ENCODE data around the gene SPAST. TPM values are rescaled to one million over a fixed set of nuclear protein-coding genes. Genes with fewer than 3 reads are reported as not detected.

Gene SPAST
- total and polyA plus RNA-seq, 9 of the 15 experiments (the other 6 are each of a cell fraction or from before 2014, with no cell fraction given), result 7.4 to 37.0 (median 19.0) TPM

DNA sequence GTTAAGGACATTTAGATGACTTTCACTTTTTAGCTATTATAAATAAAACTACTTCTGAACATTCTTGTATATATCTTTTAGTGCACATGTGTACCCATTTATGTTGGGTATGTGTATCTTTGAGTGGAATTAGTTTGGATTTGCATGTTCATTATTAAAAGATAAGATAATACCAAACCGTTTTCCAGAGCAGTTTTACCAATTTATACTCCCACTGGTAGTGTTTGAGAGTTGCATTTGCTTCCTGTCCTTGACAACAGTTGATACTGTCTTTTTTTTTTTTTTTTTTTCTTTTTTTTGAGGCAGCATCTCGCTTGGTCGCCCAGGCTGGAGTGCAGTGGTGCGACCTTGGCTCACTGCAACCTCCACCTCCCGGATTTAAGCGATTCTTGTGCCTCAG is 125.7 kb downstream of the SPAST start:
- peaks cover 65% of the 10 kb centered on the region for H3K36me3 ChIP-seq (ENCODE audit: control insufficient read depth, insufficient read depth, low read length)
- no peaks in the 10 kb centered on the region for H3K9me1 ChIP-seq (ENCODE audit: control insufficient read depth, insufficient read depth, low read length)
- intact Hi-C loops (cut with micrococcal nuclease) (no loop called here), in situ Hi-C loops (cut with MboI) (no loop called here)
- no peak overlapping the region for H3K4me2 ChIP-seq (ENCODE audit: insufficient read depth, low read length)
- ChIA-PET POLR2A (interaction anchor here (1.0 kb wide), 1 partner anchor 23 kb away, joined by 4 read pairs; the partner anchor contains the start of gene SLC30A6), CTCF (ENCODE audit: low intra/inter-chr PET ratio) (no interaction called here)
- TF ChIP-seq MYBL2 (IDR thresholded peaks at IDR 0.05; ENCODE audit: low read depth), result no peak
- TF ChIP-seq MYBL2 (CRISPR knock-in tag; IDR thresholded peaks at IDR 0.05; ENCODE audit: borderline replicate concordance), result no peak
- TF ChIP-seq, protein P1, sequence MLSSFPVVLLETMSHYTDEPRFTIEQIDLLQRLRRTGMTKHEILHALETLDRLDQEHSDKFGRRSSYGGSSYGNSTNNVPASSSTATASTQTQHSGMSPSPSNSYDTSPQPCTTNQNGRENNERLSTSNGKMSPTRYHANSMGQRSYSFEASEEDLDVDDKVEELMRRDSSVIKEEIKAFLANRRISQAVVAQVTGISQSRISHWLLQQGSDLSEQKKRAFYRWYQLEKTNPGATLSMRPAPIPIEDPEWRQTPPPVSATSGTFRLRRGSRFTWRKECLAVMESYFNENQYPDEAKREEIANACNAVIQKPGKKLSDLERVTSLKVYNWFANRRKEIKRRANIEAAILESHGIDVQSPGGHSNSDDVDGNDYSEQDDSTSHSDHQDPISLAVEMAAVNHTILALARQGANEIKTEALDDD (IDR thresholded peaks at IDR 0.05), result no peak
- TF ChIP-seq ID3 (CRISPR knock-in tag; IDR thresholded peaks at IDR 0.05), result no peak
- no peak for TF ChIP-seq ID3 (tag; IDR thresholded peaks at IDR 0.05)
- TF ChIP-seq TOE1 (IDR thresholded peaks at IDR 0.05; ENCODE audit: borderline replicate concordance), result no peak
- TF ChIP-seq TOE1 (CRISPR knock-in tag; IDR thresholded peaks at IDR 0.05; ENCODE audit: borderline replicate concordance, low read depth), result no peak
- TF ChIP-seq TARDBP (IDR thresholded peaks at IDR 0.05), result no peak
- TF ChIP-seq, protein P2, sequence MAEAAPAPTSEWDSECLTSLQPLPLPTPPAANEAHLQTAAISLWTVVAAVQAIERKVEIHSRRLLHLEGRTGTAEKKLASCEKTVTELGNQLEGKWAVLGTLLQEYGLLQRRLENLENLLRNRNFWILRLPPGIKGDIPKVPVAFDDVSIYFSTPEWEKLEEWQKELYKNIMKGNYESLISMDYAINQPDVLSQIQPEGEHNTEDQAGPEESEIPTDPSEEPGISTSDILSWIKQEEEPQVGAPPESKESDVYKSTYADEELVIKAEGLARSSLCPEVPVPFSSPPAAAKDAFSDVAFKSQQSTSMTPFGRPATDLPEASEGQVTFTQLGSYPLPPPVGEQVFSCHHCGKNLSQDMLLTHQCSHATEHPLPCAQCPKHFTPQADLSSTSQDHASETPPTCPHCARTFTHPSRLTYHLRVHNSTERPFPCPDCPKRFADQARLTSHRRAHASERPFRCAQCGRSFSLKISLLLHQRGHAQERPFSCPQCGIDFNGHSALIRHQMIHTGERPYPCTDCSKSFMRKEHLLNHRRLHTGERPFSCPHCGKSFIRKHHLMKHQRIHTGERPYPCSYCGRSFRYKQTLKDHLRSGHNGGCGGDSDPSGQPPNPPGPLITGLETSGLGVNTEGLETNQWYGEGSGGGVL (CRISPR knock-in tag; IDR thresholded peaks at IDR 0.05), result no peak
- TF ChIP-seq, protein P3, sequence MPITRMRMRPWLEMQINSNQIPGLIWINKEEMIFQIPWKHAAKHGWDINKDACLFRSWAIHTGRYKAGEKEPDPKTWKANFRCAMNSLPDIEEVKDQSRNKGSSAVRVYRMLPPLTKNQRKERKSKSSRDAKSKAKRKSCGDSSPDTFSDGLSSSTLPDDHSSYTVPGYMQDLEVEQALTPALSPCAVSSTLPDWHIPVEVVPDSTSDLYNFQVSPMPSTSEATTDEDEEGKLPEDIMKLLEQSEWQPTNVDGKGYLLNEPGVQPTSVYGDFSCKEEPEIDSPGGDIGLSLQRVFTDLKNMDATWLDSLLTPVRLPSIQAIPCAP (CRISPR knock-in tag; IDR thresholded peaks at IDR 0.05; ENCODE audit: borderline replicate concordance), result no peak
- no peak for TF ChIP-seq BRF1 (IDR thresholded peaks at IDR 0.05; ENCODE audit: borderline replicate concordance, extremely low read depth, insufficient read length)
- TF ChIP-seq CEBPG (CRISPR knock-in tag; IDR thresholded peaks at IDR 0.05), result no peak
- no peak for TF ChIP-seq CEBPG (tag; conservative IDR thresholded peaks at IDR 0.05 in 1 of 2, IDR thresholded peaks at IDR 0.05 in 1 of 2)
- TF ChIP-seq NR2F6 (CRISPR knock-in tag; IDR thresholded peaks at IDR 0.05), result no peak
- TF ChIP-seq PTTG1 (tag; IDR thresholded peaks at IDR 0.05; ENCODE audit: low read depth), result no peak
- no peak for TF ChIP-seq MTA3 (IDR thresholded peaks at IDR 0.05; ENCODE audit: borderline replicate concordance)
- TF ChIP-seq, protein P4, sequence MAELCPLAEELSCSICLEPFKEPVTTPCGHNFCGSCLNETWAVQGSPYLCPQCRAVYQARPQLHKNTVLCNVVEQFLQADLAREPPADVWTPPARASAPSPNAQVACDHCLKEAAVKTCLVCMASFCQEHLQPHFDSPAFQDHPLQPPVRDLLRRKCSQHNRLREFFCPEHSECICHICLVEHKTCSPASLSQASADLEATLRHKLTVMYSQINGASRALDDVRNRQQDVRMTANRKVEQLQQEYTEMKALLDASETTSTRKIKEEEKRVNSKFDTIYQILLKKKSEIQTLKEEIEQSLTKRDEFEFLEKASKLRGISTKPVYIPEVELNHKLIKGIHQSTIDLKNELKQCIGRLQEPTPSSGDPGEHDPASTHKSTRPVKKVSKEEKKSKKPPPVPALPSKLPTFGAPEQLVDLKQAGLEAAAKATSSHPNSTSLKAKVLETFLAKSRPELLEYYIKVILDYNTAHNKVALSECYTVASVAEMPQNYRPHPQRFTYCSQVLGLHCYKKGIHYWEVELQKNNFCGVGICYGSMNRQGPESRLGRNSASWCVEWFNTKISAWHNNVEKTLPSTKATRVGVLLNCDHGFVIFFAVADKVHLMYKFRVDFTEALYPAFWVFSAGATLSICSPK (IDR thresholded peaks at IDR 0.05; ENCODE audit: borderline replicate concordance), result no peak
- H3K4me1 ChIP-seq (replicated peaks in 1 of 2; ENCODE audit: control insufficient read depth in 2 of 2, insufficient read depth in 2 of 2, low read length in 2 of 2), result no peaks in the 10 kb centered on the region; a peak in 1 of 5 replicates
- no peak overlapping the region for H3K4me3 ChIP-seq
- DNase-seq (ENCODE audit: extremely low read depth in 1 of 4, low spot score in 3 of 4), result no peak
- no peak for ATAC-seq
- H4K20me1 ChIP-seq (replicated peaks; ENCODE audit: control insufficient read depth, insufficient read depth, low read length), result no peaks in the 10 kb centered on the region
- no peak overlapping the region for H3K9ac ChIP-seq (ENCODE audit: insufficient read depth in 1 of 2, low read depth in 2 of 2, low read length in 2 of 2)
- no peak overlapping the region for H3K27ac ChIP-seq (ENCODE audit: extremely low read depth, low read depth, low read length)
- no peak for FAIRE-seq
- peaks cover 6% of the 10 kb centered on the region; the same call in 2 of the 3 replicates for H3K79me2 ChIP-seq (ENCODE audit: control insufficient read depth, insufficient read depth, low read length)
- H2AFZ ChIP-seq (ENCODE audit: low read depth, low read length), result no peak overlapping the region
- no peaks in the 10 kb centered on the region for H3K9me3 ChIP-seq (replicated peaks; ENCODE audit: control insufficient read depth, insufficient read depth, low read depth, low read length)
- no peaks in the 10 kb centered on the region for H3K27me3 ChIP-seq (ENCODE audit: control insufficient read depth in 2 of 2, insufficient read depth in 2 of 2, low read length in 2 of 2)
- no TSS peak for BruUV-seq (replicated peaks)
- WGBS (ENCODE audit: insufficient coverage, low coverage, missing lambda C conversion rate), result 18% methylated on average over 1 of the region's 6 CpGs

All from K562 (cell line).